ENCODE results near the gene BTBD9. TPM values are rescaled to one million over a fixed set of nuclear protein-coding genes. Genes with fewer than 3 reads are reported as not detected.

Gene BTBD9
- total and polyA plus RNA-seq, 9 of the 15 experiments (the other 6 are each of a cell fraction or from before 2014, with no cell fraction given): 0.08 to 1.6 (median 0.58) TPM

DNA sequence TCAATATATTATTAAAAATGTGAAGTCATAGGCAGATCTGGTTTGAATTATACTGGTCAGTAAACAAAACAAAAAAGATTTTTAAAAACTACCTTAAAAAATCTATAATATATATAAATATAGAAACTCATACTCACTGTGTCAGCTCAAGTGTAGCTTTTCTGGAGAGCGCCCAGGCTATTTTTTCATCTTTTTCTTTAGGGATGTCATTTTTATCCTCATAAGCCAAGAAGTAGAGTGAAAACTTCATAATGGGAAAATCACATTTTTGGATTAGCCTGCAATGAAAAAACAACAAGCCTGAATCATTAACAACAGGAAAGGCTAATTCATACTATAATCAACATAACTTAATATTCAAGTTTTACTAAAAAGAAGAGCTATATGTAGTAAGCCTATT, 44.5 kb upstream of the BTBD9 start:
- intact Hi-C loops (cut with micrococcal nuclease): no loop called here

DNA sequence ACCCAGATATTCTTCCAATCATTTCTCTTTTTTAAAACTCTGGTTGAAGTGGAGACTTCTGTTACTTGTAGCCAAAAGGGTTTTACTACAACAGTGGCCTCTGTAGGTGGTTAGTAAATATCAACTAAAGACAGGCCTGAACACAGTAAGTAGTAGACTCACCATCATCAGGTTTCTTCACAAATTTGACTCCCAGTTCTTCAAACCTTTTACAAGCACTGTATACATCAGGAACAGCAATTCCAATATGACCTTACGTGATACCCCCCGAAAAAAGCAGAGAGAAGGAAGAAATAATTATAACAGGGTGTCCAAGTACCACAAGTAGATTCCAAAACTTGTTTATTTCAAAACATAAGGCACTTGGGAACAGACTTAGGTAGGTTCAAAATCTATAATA, 42.1 kb upstream of the BTBD9 start:
- no peak overlapping the region for H3K4me3 ChIP-seq
- no peak overlapping the region for H2AFZ ChIP-seq (ENCODE audit: low read depth, low read length)
- H4K20me1 ChIP-seq (replicated peaks; ENCODE audit: control insufficient read depth, insufficient read depth, low read length): peaks cover 7% of the 10 kb centered on the region; the same call in 1 of the 2 replicates
- H3K9ac ChIP-seq (ENCODE audit: insufficient read depth in 1 of 2, low read depth in 2 of 2, low read length in 2 of 2): no peak overlapping the region
- no peaks in the 10 kb centered on the region for H3K9me1 ChIP-seq (ENCODE audit: control insufficient read depth, insufficient read depth, low read length)
- POLR2A ChIA-PET: no interaction called here
- CTCF ChIA-PET (ENCODE audit: low intra/inter-chr PET ratio): no interaction called here
- ATAC-seq (no peak), FAIRE-seq (no peak), DNase-seq (ENCODE audit: extremely low read depth in 1 of 4, low spot score in 3 of 4) (no peak)
- no TSS peak for BruUV-seq (replicated peaks)
- WGBS (ENCODE audit: insufficient coverage, low coverage, missing lambda C conversion rate): 95% methylated on average over 2 of the region's 2 CpGs
- no peaks in the 10 kb centered on the region for H3K4me1 ChIP-seq (replicated peaks in 1 of 2; ENCODE audit: control insufficient read depth in 2 of 2, insufficient read depth in 2 of 2, low read length in 2 of 2)
- intact Hi-C loops (cut with micrococcal nuclease): no loop called here
- H3K36me3 ChIP-seq (ENCODE audit: control insufficient read depth, insufficient read depth, low read length): peaks cover 85% of the 10 kb centered on the region
- no peaks in the 10 kb centered on the region for H3K27me3 ChIP-seq (ENCODE audit: control insufficient read depth in 2 of 2, insufficient read depth in 2 of 2, low read length in 2 of 2)
- no peak overlapping the region for H3K27ac ChIP-seq (ENCODE audit: extremely low read depth, low read depth, low read length)
- H3K9me3 ChIP-seq (replicated peaks; ENCODE audit: control insufficient read depth, insufficient read depth, low read depth, low read length): no peaks in the 10 kb centered on the region
- in situ Hi-C loops (cut with MboI): no loop called here
- TF ChIP-seq NFIX (CRISPR knock-in tag; IDR thresholded peaks at IDR 0.05; ENCODE audit: low read depth) (no peak), CCAR2 (IDR thresholded peaks at IDR 0.05; ENCODE audit: low read depth, low read length) (peak; percentile 83; the same call in 1 of the 2 replicates)
- no peak overlapping the region for H3K4me2 ChIP-seq (ENCODE audit: insufficient read depth, low read length)
- H3K79me2 ChIP-seq (ENCODE audit: control insufficient read depth, insufficient read depth, low read length): peaks cover 22% of the 10 kb centered on the region

More for the DNA sequence above, 44.5 kb upstream of the BTBD9 start:
- BruUV-seq (replicated peaks): no TSS peak
- no peak for ATAC-seq
- ChIA-PET POLR2A (interaction anchor here (0.8 kb wide), 1 partner anchor 736 kb away, joined by 3 read pairs; no protein-coding TSS in a partner anchor), CTCF (ENCODE audit: low intra/inter-chr PET ratio) (no interaction called here)
- Histone ChIP-seq H3K27me3 (ENCODE audit: control insufficient read depth in 2 of 2, insufficient read depth in 2 of 2, low read length in 2 of 2) (no peaks in the 10 kb centered on the region), H3K4me3 (no peak overlapping the region), H3K27ac (ENCODE audit: extremely low read depth, low read depth, low read length) (no peak overlapping the region), H4K20me1 (replicated peaks; ENCODE audit: control insufficient read depth, insufficient read depth, low read length) (peaks cover 15% of the 10 kb centered on the region), H3K36me3 (ENCODE audit: control insufficient read depth, insufficient read depth, low read length) (peaks cover 71% of the 10 kb centered on the region), H3K9ac (ENCODE audit: insufficient read depth in 1 of 2, low read depth in 2 of 2, low read length in 2 of 2) (no peak overlapping the region), H3K4me1 (replicated peaks in 1 of 2; ENCODE audit: control insufficient read depth in 2 of 2, insufficient read depth in 2 of 2, low read length in 2 of 2) (no peaks in the 10 kb centered on the region), H3K79me2 (ENCODE audit: control insufficient read depth, insufficient read depth, low read length) (peaks cover 46% of the 10 kb centered on the region), H3K9me3 (replicated peaks; ENCODE audit: control insufficient read depth, insufficient read depth, low read depth, low read length) (no peaks in the 10 kb centered on the region), H3K9me1 (ENCODE audit: control insufficient read depth, insufficient read depth, low read length) (no peaks in the 10 kb centered on the region), H3K4me2 (ENCODE audit: insufficient read depth, low read length) (no peak overlapping the region), H2AFZ (ENCODE audit: low read depth, low read length) (no peak overlapping the region)
- DNase-seq (ENCODE audit: extremely low read depth in 1 of 4, low spot score in 3 of 4): no peak
- TF ChIP-seq ILK (tag; IDR thresholded peaks at IDR 0.05; ENCODE audit: borderline replicate concordance, low read depth) (no peak), POLR3A (IDR thresholded peaks at IDR 0.05; ENCODE audit: borderline replicate concordance, extremely low read depth, insufficient read depth, insufficient read length) (no peak), ZNF224 (CRISPR knock-in tag; IDR thresholded peaks at IDR 0.05) (no peak), CCAR2 (IDR thresholded peaks at IDR 0.05; ENCODE audit: low read depth, low read length) (peak; percentile 98)
- 100% methylated on average over 1 of the region's 1 CpG for WGBS (ENCODE audit: insufficient coverage, low coverage, missing lambda C conversion rate)
- no peak for FAIRE-seq
- in situ Hi-C loops (cut with MboI): no loop called here
